NCI-H446 treated with DMSO at 0.1 percent for 48 hours (cell line): ENCODE measurements around the gene MFSD11.
"Not testable (repeated sequence)": the region's sequence is repeated elsewhere in the genome, so short reads cannot be mapped to it uniquely, and the experiment has no call there.

Experiments used
- DNase-seq: peaks from one replicate; lab custom pipeline; 2025; lab: John Stamatoyannopoulos, UW

The MFSD11 gene

GRCh38 chr17:76737676-76738467 is at the start of gene MFSD11:
MFSD11 (plus strand) TSS chr17:76738119; CDS start chr17:76738353, 234 bp downstream.
- DNase-seq: peak; percentile 95

GRCh38 chr17:76688165-76688622 is 49.7 kb upstream of the MFSD11 start:
- DNase-seq: no peak

- DNase-seq: no peak
Measured at GRCh38 chr17:76689859-76690258, 48.1 kb upstream of the MFSD11 start.

- DNase-seq: no peak
Measured at GRCh38 chr17:76690596-76691280, 47.2 kb upstream of the MFSD11 start.

GRCh38 chr17:76691379-76692191 is 46.3 kb upstream of the MFSD11 start:
- DNase-seq: no peak

- no peak for DNase-seq
Measured at GRCh38 chr17:76695059-76695831, 42.7 kb upstream of the MFSD11 start.

GRCh38 chr17:76696763-76697701 is 40.9 kb upstream of the MFSD11 start:
- no peak for DNase-seq

GRCh38 chr17:76697702-76698465 is 40.0 kb upstream of the MFSD11 start:
- DNase-seq: no peak

- not testable (repeated sequence) for DNase-seq
Measured at GRCh38 chr17:76698466-76698977, 39.4 kb upstream of the MFSD11 start.

- DNase-seq: no peak
Measured at GRCh38 chr17:76700270-76700616, 37.7 kb upstream of the MFSD11 start.

GRCh38 chr17:76700617-76701470 is 37.1 kb upstream of the MFSD11 start:
- no peak for DNase-seq

GRCh38 chr17:76701471-76701967 is 36.4 kb upstream of the MFSD11 start:
- DNase-seq: no peak

- DNase-seq: no peak
Measured at GRCh38 chr17:76702076-76702475, 35.8 kb upstream of the MFSD11 start.

- DNase-seq: no peak
Measured at GRCh38 chr17:76702941-76703637, 34.8 kb upstream of the MFSD11 start.

GRCh38 chr17:76704805-76705204 is 33.1 kb upstream of the MFSD11 start:
- DNase-seq: no peak

- DNase-seq: no peak
Measured at GRCh38 chr17:76706817-76707216, 31.1 kb upstream of the MFSD11 start.

- DNase-seq: no peak
Measured at GRCh38 chr17:76707985-76708807, 29.7 kb upstream of the MFSD11 start.
